ENCODE data around the gene TBC1D5.
"Not testable (repeated sequence)": the region's sequence is repeated elsewhere in the genome, so short reads cannot be mapped to it uniquely, and the experiment has no call there.

TBC1D5 gene

GRCh38 chr3:17742102-17742879, at the start of gene TBC1D5:
Gene TBC1D5, minus strand, starts transcription at chr3:17742631. Its CDS starts 234,061 bp downstream, at chr3:17508570.
- in situ Hi-C loops (cut with MboI; ENCODE audit: low sequenced_read_pairs), result no loop called here

- in situ Hi-C loops (cut with MboI; ENCODE audit: low sequenced_read_pairs), result no loop called here
Observed at GRCh38 chr3:17783426-17783825, 41.0 kb upstream of the TBC1D5 start.

GRCh38 chr3:17782751-17783150, 40.3 kb upstream of the TBC1D5 start:
- in situ Hi-C loops (cut with MboI; ENCODE audit: low sequenced_read_pairs), result no loop called here

GRCh38 chr3:17780369-17780768, 37.9 kb upstream of the TBC1D5 start:
- in situ Hi-C loops (cut with MboI; ENCODE audit: low sequenced_read_pairs), result not testable (repeated sequence)

- in situ Hi-C loops (cut with MboI; ENCODE audit: low sequenced_read_pairs), result not testable (repeated sequence)
Observed at GRCh38 chr3:17779304-17780250, 37.1 kb upstream of the TBC1D5 start.

GRCh38 chr3:17777326-17777725, 34.9 kb upstream of the TBC1D5 start:
- in situ Hi-C loops (cut with MboI; ENCODE audit: low sequenced_read_pairs), result not testable (repeated sequence)

- in situ Hi-C loops (cut with MboI; ENCODE audit: low sequenced_read_pairs), result no loop called here
Observed at GRCh38 chr3:17775073-17775472, 32.6 kb upstream of the TBC1D5 start.

- in situ Hi-C loops (cut with MboI; ENCODE audit: low sequenced_read_pairs), result not testable (repeated sequence)
Observed at GRCh38 chr3:17774180-17774910, 31.9 kb upstream of the TBC1D5 start.

GRCh38 chr3:17772556-17772955, 30.1 kb upstream of the TBC1D5 start:
- in situ Hi-C loops (cut with MboI; ENCODE audit: low sequenced_read_pairs), result no loop called here

GRCh38 chr3:17771177-17772017, 29.0 kb upstream of the TBC1D5 start:
- in situ Hi-C loops (cut with MboI; ENCODE audit: low sequenced_read_pairs), result no loop called here

GRCh38 chr3:17770682-17771081, 28.3 kb upstream of the TBC1D5 start:
- in situ Hi-C loops (cut with MboI; ENCODE audit: low sequenced_read_pairs), result no loop called here

GRCh38 chr3:17765819-17766472, 23.5 kb upstream of the TBC1D5 start:
- in situ Hi-C loops (cut with MboI; ENCODE audit: low sequenced_read_pairs), result no loop called here

- in situ Hi-C loops (cut with MboI; ENCODE audit: low sequenced_read_pairs), result no loop called here
Observed at GRCh38 chr3:17761563-17761962, 19.1 kb upstream of the TBC1D5 start.

GRCh38 chr3:17759901-17760300, 17.5 kb upstream of the TBC1D5 start:
- in situ Hi-C loops (cut with MboI; ENCODE audit: low sequenced_read_pairs), result no loop called here

- in situ Hi-C loops (cut with MboI; ENCODE audit: low sequenced_read_pairs), result no loop called here
Observed at GRCh38 chr3:17755836-17756235, 13.4 kb upstream of the TBC1D5 start.

GRCh38 chr3:17753632-17753992, 11.2 kb upstream of the TBC1D5 start:
- in situ Hi-C loops (cut with MboI; ENCODE audit: low sequenced_read_pairs), result no loop called here

- in situ Hi-C loops (cut with MboI; ENCODE audit: low sequenced_read_pairs), result no loop called here
Observed at GRCh38 chr3:17752876-17753631, 10.6 kb upstream of the TBC1D5 start.

- in situ Hi-C loops (cut with MboI; ENCODE audit: low sequenced_read_pairs), result no loop called here
Observed at GRCh38 chr3:17752436-17752835, 10.0 kb upstream of the TBC1D5 start.

- in situ Hi-C loops (cut with MboI; ENCODE audit: low sequenced_read_pairs), result no loop called here
Observed at GRCh38 chr3:17749705-17750293, 7.4 kb upstream of the TBC1D5 start.

Data from HL-60/S4 treated with phorbol 12-myristate 13-acetate at 8.2 ng/mL for 4 days and 3 days (cell line).